Measurements from ENCODE around the gene FAM20C.

Gene FAM20C

DNA sequence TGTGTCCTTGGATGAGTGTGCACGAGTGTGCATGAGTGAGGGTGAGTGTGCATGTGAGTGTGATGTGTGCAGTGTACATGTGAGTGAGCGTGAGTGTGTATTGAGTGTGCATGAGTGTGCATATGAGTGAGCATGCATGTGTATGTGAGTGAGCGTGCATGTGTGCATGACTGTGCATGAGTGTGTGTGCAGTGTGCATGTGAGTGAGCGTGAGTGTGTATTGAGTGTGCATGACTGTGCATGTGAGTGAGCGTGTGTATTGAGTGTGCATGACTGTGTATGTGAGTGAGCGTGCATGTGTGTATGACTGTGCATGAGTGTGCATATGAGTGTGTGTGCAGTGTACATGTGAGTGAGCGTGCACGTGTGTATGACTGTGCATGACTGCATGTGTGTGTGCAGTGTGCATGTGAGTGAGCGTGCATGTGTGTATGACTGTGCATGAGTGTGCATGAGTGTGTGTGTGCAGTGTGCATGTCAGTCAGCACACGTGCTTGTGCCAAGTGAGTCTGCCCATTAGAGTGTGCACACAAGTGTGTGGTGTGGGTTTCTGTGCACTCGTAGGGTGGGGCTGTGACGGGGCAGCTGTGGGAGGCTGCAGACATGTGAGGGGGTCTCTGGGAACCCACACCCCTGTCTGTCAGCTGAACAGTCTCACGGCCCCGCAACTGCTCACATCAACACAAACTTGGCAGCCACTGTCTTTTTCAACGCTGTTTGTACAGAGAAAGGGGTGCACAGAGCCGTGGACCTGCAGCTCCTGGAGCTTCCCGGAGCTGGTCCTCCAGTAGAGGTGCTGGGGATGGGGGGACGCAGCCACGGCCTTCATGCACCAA lies 112.4 kb downstream of the FAM20C start:
- no peak for DNase-seq (ENCODE audit: low spot score)

- DNase-seq (ENCODE audit: low spot score): no peak
Measured at GRCh38 chr7:305410-306151, 113.2 kb downstream of the FAM20C start.

- DNase-seq (ENCODE audit: low spot score): no peak
Measured at GRCh38 chr7:307970-308369, 115.6 kb downstream of the FAM20C start.

DNA sequence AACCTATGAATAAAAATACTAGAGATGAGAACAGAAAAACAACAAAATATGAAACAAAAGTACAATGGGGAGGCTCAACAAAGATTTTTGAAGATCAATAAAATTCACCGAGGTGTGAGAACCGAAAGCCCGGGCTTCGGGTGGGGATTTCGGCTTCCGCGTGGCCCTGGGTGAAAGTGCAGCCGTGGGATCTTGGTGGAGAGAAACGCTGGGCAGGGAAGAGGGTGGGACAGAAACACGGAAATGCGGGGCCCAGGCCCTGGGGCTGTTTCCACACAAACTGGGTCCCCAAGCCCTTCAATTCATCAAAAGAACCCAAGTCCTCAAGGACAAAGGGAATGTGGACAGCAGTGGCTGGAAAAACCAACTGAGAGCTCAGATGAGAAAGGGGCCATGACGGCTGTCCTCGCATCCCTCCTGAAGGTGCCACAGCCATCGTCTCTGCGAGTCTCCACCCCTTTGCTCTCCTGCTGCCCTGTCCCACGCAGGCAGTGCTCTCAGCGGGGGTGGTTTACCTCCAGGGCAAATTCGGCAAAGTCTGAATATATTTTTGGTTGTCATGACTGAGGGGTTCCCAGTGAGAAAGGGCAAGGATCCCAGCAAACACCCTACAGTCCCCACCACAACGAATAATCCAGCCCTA lies 117.3 kb downstream of the FAM20C start:
- no peak for DNase-seq (ENCODE audit: low spot score)
